ENCODE measurements around the gene LRRC75A. TPM values are rescaled to one million over a fixed set of nuclear protein-coding genes. Genes with fewer than 3 reads are reported as not detected.

LRRC75A gene
- total RNA-seq (2016; rRNA removed; fragmentation: Illumina TruSeq; extraction: Trizol) (0.06 TPM in 1 of 2 replicates, not detected in the other), polyA plus RNA-seq (2011; rRNA removed) (0.03 and 0.18 TPM in 2 replicates), polyA minus RNA-seq (2011; rRNA and poly(A)+ RNA removed; ENCODE audit: low replicate concordance) (1.6 TPM in 1 of 2 replicates, not detected in the other), Bru-seq, nascent RNA (percentile 16 among the genes with signal in this experiment), BruChase-seq, experiment 1, labeled RNA remaining after a 6-hour chase (percentile 8 among the genes with signal in this experiment), BruChase-seq, experiment 2, labeled RNA remaining after a 2-hour chase (percentile 11 among the genes with signal in this experiment)
- not detected in 2 replicates for total RNA-seq (2016; cell fraction: cytosol; rRNA removed; fragmentation: Illumina TruSeq; extraction: Trizol; ENCODE audit: low read depth)
- total RNA-seq (2016; cell fraction: insoluble cytoplasmic fraction; rRNA removed; fragmentation: Illumina TruSeq; extraction: Trizol), result 0.10 TPM in 1 of 2 replicates, not detected in the other
- total RNA-seq (2016; cell fraction: membrane; rRNA removed; fragmentation: Illumina TruSeq; extraction: Trizol), result 0.15 and 0.21 TPM in 2 replicates
- not detected in 2 replicates for total RNA-seq (2016; cell fraction: nucleus; rRNA removed; fragmentation: Illumina TruSeq; extraction: Trizol)
- polyA plus RNA-seq (2011; cell fraction: cytosol; rRNA removed), result 0.04 and 0.06 TPM in 2 replicates
- polyA plus RNA-seq (2011; cell fraction: nucleus; rRNA removed), result 0.10 and 0.12 TPM in 2 replicates
- 0.64 and 0.87 TPM in 2 replicates for polyA plus RNA-seq (2012)
- polyA plus RNA-seq (2016; cell fraction: cytosol; fragmentation: Illumina TruSeq; extraction: Trizol; ENCODE audit: low read depth), result not detected in 2 replicates
- polyA plus RNA-seq (2016; cell fraction: insoluble cytoplasmic fraction; fragmentation: Illumina TruSeq; extraction: Trizol; ENCODE audit: low read depth), result not detected in 2 replicates
- 0.08 TPM in 1 of 2 replicates, not detected in the other for polyA plus RNA-seq (2016; cell fraction: membrane; fragmentation: Illumina TruSeq; extraction: Trizol; ENCODE audit: low read depth)
- not detected in 2 replicates for polyA plus RNA-seq (2016; cell fraction: nucleus; fragmentation: Illumina TruSeq; extraction: Trizol; ENCODE audit: insufficient read depth, low read depth)
- polyA minus RNA-seq (2011; cell fraction: cytosol; rRNA and poly(A)+ RNA removed), result not detected in 2 replicates
- polyA minus RNA-seq (2011; cell fraction: nucleus; rRNA and poly(A)+ RNA removed), result 0.25 TPM in 1 of 2 replicates, not detected in the other
- long read RNA-seq, experiment 1, partial matches to known transcripts, result 0 of 53 reads
- long read RNA-seq, experiment 1, other reads (novel, unspliced or antisense), result 53 of 53 reads
- long read RNA-seq, experiment 2, result 0 reads

- H3K9ac ChIP-seq (ENCODE audit: insufficient read depth, low read depth, low read length), result no peak within 1 kb of the TSS
- peaks cover 19 to 70% of the 10 kb centered on the region in 2 experiments; a peak in 3 of 5 replicates for H3K27me3 ChIP-seq (ENCODE audit: control insufficient read depth in 1 of 2, insufficient read depth in 2 of 2, low read length in 2 of 2)
- no peak within 1 kb of the TSS for H3K27ac ChIP-seq (ENCODE audit: extremely low read length, insufficient read depth, low read length)
- ChIA-PET CTCF (ENCODE audit: low intra/inter-chr PET ratio, low total read pairs) (no interaction called here), POLR2A (no interaction called here)
- in situ Hi-C loops (cut with HindIII; ENCODE audit: extremely low pct_ligation_motif_present, low pct_unique_long_range_greater_than_20kb), result no loop called here
- FAIRE-seq, result no peak
- H3K36me3 ChIP-seq (replicated peaks in 1 of 2; ENCODE audit: control insufficient read depth in 1 of 2, insufficient read depth in 2 of 2, low read length in 2 of 2), result no peaks in the 10 kb centered on the region
- DNase-seq (ENCODE audit: low spot score), result no peak
- intact Hi-C loops (cut with micrococcal nuclease; ENCODE audit: unreplicated experiment), result loop anchor here (5.0 kb wide), 1 partner anchor 35 kb away; no protein-coding TSS in a partner anchor
- no peaks in the 10 kb centered on the region for H4K20me1 ChIP-seq (ENCODE audit: insufficient read depth, low read length)
- H3K79me2 ChIP-seq (ENCODE audit: insufficient read depth, low read length), result no peaks in the 10 kb centered on the region
- 100% methylated on average over 1 of the region's 134 CpGs for WGBS (ENCODE audit: low lambda C conversion rate)
- H3K4me2 ChIP-seq (ENCODE audit: low read depth, low read length), result peak within 1 kb of the TSS; percentile 47
- H3K4me3 ChIP-seq (replicated peaks in 1 of 3; ENCODE audit: insufficient read depth in 1 of 3, low read depth in 2 of 3, low read length in 3 of 3), result peak within 1 kb of the TSS; percentile 34 to 67 (median 44); a peak in 4 of 6 replicates
- H3K4me1 ChIP-seq (ENCODE audit: insufficient read depth, low read length), result peaks cover 25% of the 10 kb centered on the region
- ATAC-seq, result peak; percentile 39
- no peak within 1 kb of the TSS for H2AFZ ChIP-seq (ENCODE audit: low read length)
- no peaks in the 10 kb centered on the region for H3K9me3 ChIP-seq (ENCODE audit: low read length)
- BruUV-seq (replicated peaks), result no TSS peak
- peak; percentile 64; the same call in 1 of the 2 replicates for TF ChIP-seq MTF2 (CRISPR knock-in tag; IDR thresholded peaks at IDR 0.05; ENCODE audit: borderline replicate concordance)
- no peak for TF ChIP-seq MXD4 (CRISPR knock-in tag; IDR thresholded peaks at IDR 0.05)
- TF ChIP-seq ZNF124 (CRISPR knock-in tag; IDR thresholded peaks at IDR 0.05), result no peak
- no peak for TF ChIP-seq ZNF235 (CRISPR knock-in tag; IDR thresholded peaks at IDR 0.05; ENCODE audit: borderline replicate concordance)
- TF ChIP-seq ZNF687 (CRISPR knock-in tag; IDR thresholded peaks at IDR 0.05), result peak; percentile 44
- TF ChIP-seq ARID4A (CRISPR knock-in tag; IDR thresholded peaks at IDR 0.05; ENCODE audit: borderline replicate concordance), result 0 out of 2 replicates have a peak, but pooled peaks have one; percentile 20
- no peak for TF ChIP-seq MZF1 (CRISPR knock-in tag; IDR thresholded peaks at IDR 0.05; ENCODE audit: borderline replicate concordance)
- TF ChIP-seq JARID2 (CRISPR knock-in tag; IDR thresholded peaks at IDR 0.05; ENCODE audit: insufficient replicate concordance), result no peak
These were observed at the start of gene LRRC75A for GRCh38 chr17:16491703-16492612. Gene LRRC75A (minus strand): TSS chr17:16492193. CDS start chr17:16491990, 203 bp downstream.
